ENCODE results near the gene TNFRSF1A. TPM values are rescaled to one million over a fixed set of nuclear protein-coding genes. Genes with fewer than 3 reads are reported as not detected.

TNFRSF1A gene
- total and polyA plus RNA-seq, 2 of the 13 experiments (the other 11 are each of a cell fraction or from before 2014, with no cell fraction given) = 41.5 to 61.2 TPM

- peak; percentile 61; the same call in 1 of the 2 replicates for TF ChIP-seq SIX4 (CRISPR knock-in tag; IDR thresholded peaks at IDR 0.05)
- TF ChIP-seq ZNF784 (CRISPR knock-in tag; IDR thresholded peaks at IDR 0.05; ENCODE audit: borderline replicate concordance) = peak; percentile 67; the same call in 1 of the 2 replicates
- no peak for TF ChIP-seq ZNF550 (CRISPR knock-in tag; IDR thresholded peaks at IDR 0.05; ENCODE audit: borderline replicate concordance)
- peak; percentile 65; the same call in 1 of the 2 replicates for TF ChIP-seq ZNF430 (CRISPR knock-in tag; IDR thresholded peaks at IDR 0.05)
- peak; percentile 75 for TF ChIP-seq ZC3H13 (CRISPR knock-in tag; IDR thresholded peaks at IDR 0.05)
- TF ChIP-seq SMAD1 (CRISPR knock-in tag; IDR thresholded peaks at IDR 0.05; ENCODE audit: borderline replicate concordance, low read depth) = no peak
- TF ChIP-seq RAD21 (CRISPR knock-in tag; IDR thresholded peaks at IDR 0.05) = peak; percentile 36; the same call in 1 of the 2 replicates
- TF ChIP-seq, protein P1, sequence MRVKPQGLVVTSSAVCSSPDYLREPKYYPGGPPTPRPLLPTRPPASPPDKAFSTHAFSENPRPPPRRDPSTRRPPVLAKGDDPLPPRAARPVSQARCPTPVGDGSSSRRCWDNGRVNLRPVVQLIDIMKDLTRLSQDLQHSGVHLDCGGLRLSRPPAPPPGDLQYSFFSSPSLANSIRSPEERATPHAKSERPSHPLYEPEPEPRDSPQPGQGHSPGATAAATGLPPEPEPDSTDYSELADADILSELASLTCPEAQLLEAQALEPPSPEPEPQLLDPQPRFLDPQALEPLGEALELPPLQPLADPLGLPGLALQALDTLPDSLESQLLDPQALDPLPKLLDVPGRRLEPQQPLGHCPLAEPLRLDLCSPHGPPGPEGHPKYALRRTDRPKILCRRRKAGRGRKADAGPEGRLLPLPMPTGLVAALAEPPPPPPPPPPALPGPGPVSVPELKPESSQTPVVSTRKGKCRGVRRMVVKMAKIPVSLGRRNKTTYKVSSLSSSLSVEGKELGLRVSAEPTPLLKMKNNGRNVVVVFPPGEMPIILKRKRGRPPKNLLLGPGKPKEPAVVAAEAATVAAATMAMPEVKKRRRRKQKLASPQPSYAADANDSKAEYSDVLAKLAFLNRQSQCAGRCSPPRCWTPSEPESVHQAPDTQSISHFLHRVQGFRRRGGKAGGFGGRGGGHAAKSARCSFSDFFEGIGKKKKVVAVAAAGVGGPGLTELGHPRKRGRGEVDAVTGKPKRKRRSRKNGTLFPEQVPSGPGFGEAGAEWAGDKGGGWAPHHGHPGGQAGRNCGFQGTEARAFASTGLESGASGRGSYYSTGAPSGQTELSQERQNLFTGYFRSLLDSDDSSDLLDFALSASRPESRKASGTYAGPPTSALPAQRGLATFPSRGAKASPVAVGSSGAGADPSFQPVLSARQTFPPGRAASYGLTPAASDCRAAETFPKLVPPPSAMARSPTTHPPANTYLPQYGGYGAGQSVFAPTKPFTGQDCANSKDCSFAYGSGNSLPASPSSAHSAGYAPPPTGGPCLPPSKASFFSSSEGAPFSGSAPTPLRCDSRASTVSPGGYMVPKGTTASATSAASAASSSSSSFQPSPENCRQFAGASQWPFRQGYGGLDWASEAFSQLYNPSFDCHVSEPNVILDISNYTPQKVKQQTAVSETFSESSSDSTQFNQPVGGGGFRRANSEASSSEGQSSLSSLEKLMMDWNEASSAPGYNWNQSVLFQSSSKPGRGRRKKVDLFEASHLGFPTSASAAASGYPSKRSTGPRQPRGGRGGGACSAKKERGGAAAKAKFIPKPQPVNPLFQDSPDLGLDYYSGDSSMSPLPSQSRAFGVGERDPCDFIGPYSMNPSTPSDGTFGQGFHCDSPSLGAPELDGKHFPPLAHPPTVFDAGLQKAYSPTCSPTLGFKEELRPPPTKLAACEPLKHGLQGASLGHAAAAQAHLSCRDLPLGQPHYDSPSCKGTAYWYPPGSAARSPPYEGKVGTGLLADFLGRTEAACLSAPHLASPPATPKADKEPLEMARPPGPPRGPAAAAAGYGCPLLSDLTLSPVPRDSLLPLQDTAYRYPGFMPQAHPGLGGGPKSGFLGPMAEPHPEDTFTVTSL (CRISPR knock-in tag; IDR thresholded peaks at IDR 0.05; ENCODE audit: borderline replicate concordance) = no peak; the same call in 1 of the 2 replicates
- peak; percentile 89 for TF ChIP-seq ZNF18 (CRISPR knock-in tag; IDR thresholded peaks at IDR 0.05; ENCODE audit: insufficient replicate concordance)
- TF ChIP-seq MATR3 (CRISPR knock-in tag; IDR thresholded peaks at IDR 0.05) = no peak
- TF ChIP-seq ZNF570 (CRISPR knock-in tag; IDR thresholded peaks at IDR 0.05; ENCODE audit: borderline replicate concordance) = no peak
- TF ChIP-seq SP140L (CRISPR knock-in tag; IDR thresholded peaks at IDR 0.05; ENCODE audit: borderline replicate concordance) = no peak
- TF ChIP-seq ZSCAN20 (CRISPR knock-in tag; IDR thresholded peaks at IDR 0.05; ENCODE audit: borderline replicate concordance) = no peak; the same call in 1 of the 2 replicates
- TF ChIP-seq CBX1 (IDR thresholded peaks at IDR 0.05; ENCODE audit: low read depth) = no peak
- TF ChIP-seq ATF3 (CRISPR knock-in tag; IDR thresholded peaks at IDR 0.05) = 0 out of 2 replicates have a peak, but pooled peaks have one; percentile 45
- TF ChIP-seq, protein P2, sequence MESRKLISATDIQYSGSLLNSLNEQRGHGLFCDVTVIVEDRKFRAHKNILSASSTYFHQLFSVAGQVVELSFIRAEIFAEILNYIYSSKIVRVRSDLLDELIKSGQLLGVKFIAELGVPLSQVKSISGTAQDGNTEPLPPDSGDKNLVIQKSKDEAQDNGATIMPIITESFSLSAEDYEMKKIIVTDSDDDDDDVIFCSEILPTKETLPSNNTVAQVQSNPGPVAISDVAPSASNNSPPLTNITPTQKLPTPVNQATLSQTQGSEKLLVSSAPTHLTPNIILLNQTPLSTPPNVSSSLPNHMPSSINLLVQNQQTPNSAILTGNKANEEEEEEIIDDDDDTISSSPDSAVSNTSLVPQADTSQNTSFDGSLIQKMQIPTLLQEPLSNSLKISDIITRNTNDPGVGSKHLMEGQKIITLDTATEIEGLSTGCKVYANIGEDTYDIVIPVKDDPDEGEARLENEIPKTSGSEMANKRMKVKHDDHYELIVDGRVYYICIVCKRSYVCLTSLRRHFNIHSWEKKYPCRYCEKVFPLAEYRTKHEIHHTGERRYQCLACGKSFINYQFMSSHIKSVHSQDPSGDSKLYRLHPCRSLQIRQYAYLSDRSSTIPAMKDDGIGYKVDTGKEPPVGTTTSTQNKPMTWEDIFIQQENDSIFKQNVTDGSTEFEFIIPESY (CRISPR knock-in tag; IDR thresholded peaks at IDR 0.05) = no peak
- no peak for TF ChIP-seq ZNF382 (CRISPR knock-in tag; IDR thresholded peaks at IDR 0.05; ENCODE audit: borderline replicate concordance)
Observed at GRCh38 chr12:6383572-6384498, 42.0 kb upstream of the TNFRSF1A start, which contains the start of gene LTBR (continued).
